OCI-LY7 (cell line): Measurements from ENCODE around the gene CFAP77.

Source experiments
- EZH2phosphoT487 ChIP-seq: fragments of 200-600 bp; sonication (generic); IDR thresholded peaks from 2 replicates; pipeline ENCODE4 v1.6.1; 2018; ENCODE audit warnings: low read depth, borderline replicate concordance, mild to moderate bottlenecking, mixed run types, antibody characterized with exemption, low read length, moderate library complexity, mixed read lengths
- TF ChIP-seq, protein P1 (sequence below): fragments of 200-600 bp; sonication (generic); conservative IDR thresholded peaks from 2 replicates; pipeline ENCODE4 v1.5.1; 2014; ENCODE audit warnings: mild to moderate bottlenecking, antibody characterized with exemption, low read length, moderate library complexity, mixed read lengths

GRCh38 chr9:132591244-132591643, 181.2 kb downstream of the CFAP77 start:
- TF ChIP-seq, protein P1, sequence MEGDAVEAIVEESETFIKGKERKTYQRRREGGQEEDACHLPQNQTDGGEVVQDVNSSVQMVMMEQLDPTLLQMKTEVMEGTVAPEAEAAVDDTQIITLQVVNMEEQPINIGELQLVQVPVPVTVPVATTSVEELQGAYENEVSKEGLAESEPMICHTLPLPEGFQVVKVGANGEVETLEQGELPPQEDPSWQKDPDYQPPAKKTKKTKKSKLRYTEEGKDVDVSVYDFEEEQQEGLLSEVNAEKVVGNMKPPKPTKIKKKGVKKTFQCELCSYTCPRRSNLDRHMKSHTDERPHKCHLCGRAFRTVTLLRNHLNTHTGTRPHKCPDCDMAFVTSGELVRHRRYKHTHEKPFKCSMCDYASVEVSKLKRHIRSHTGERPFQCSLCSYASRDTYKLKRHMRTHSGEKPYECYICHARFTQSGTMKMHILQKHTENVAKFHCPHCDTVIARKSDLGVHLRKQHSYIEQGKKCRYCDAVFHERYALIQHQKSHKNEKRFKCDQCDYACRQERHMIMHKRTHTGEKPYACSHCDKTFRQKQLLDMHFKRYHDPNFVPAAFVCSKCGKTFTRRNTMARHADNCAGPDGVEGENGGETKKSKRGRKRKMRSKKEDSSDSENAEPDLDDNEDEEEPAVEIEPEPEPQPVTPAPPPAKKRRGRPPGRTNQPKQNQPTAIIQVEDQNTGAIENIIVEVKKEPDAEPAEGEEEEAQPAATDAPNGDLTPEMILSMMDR = no peak
- no peak for TF ChIP-seq EZH2phosphoT487
